ENCODE measurements around the gene RNPS1.
A peak's percentile ranks its signal among the peaks of the same experiment; 100 is the strongest.

GRCh38 chr16:2244301-2244700, 23.6 kb downstream of the RNPS1 start:
- no peak for TF ChIP-seq EGR1 (IDR thresholded peaks at IDR 0.05)
- no peak for TF ChIP-seq TCF12 (IDR thresholded peaks at IDR 0.05; ENCODE audit: low read depth)
- no peak for TF ChIP-seq CEBPB (IDR thresholded peaks at IDR 0.05)
- TF ChIP-seq MAX (IDR thresholded peaks at IDR 0.05), result no peak
- TF ChIP-seq TAF1 (IDR thresholded peaks at IDR 0.05; ENCODE audit: low read depth), result no peak
- TF ChIP-seq RAD21 (IDR thresholded peaks at IDR 0.05; ENCODE audit: low read depth), result 0 out of 2 replicates have a peak, but pooled peaks have one; percentile 4
- no peak for TF ChIP-seq REST (IDR thresholded peaks at IDR 0.05; ENCODE audit: low read depth)
- TF ChIP-seq TEAD4 (IDR thresholded peaks at IDR 0.05), result no peak
- no peak for TF ChIP-seq ZBTB7A (IDR thresholded peaks at IDR 0.05; ENCODE audit: low read depth)
- TF ChIP-seq YY1 (IDR thresholded peaks at IDR 0.05; ENCODE audit: low read depth), result no peak

Measured in Ishikawa (cell line).